Gastrocnemius medialis (tissue), 4 donors: Measurements from ENCODE around the gene SF3A1. TPM values are rescaled to one million over a fixed set of nuclear protein-coding genes. Genes with fewer than 3 reads are reported as not detected.

Source experiments
- ATAC-seq, 2 donors: fragments of 150-250 bp; one replicate each; pipeline ENCODE4 v1.9.1; 2016
- DNase-seq, 2 donors: peaks; one replicate each; pipeline ENCODE4 v3.0.0-alpha.2; 2019
- H3K27ac ChIP-seq, 4 donors: fragments of 200-600 bp; sonication (generic); 1 replicate in 1 of 4; 2 replicates in 3 of 4; pipeline ENCODE4 v1.5.1; 2016 to 2018; ENCODE audit warnings: mild to moderate bottlenecking in 2 of 4, moderate library complexity in 1 of 4
- H3K27me3 ChIP-seq, 3 donors: fragments of 200-600 bp; sonication (generic) in 2 of 3; 1 replicate in 1 of 3; 2 replicates in 2 of 3; pipeline versions ENCODE4 v1.5.1 to v1.6.0; 2016 to 2019; ENCODE audit warnings: mild to moderate bottlenecking in 1 of 3, moderate library complexity in 1 of 3
- H3K36me3 ChIP-seq, 2 donors: fragments of 200-600 bp; sonication (generic) in 1 of 2; one replicate each; pipeline ENCODE4 v1.5.1; 2017 to 2018
- H3K4me1 ChIP-seq, 2 donors: fragments of 200-600 bp; sonication (generic) in 1 of 2; one replicate each; pipeline ENCODE4 v1.5.1; 2016 to 2017; ENCODE audit warnings: mild to moderate bottlenecking in 2 of 2
- H3K4me3 ChIP-seq, 4 donors: fragments of 200-600 bp; sonication (generic) in 3 of 4; 1 replicate in 1 of 4; 2 replicates in 3 of 4; pipeline ENCODE4 v1.5.1; 2016 to 2019; ENCODE audit warnings: mild to moderate bottlenecking in 2 of 4
- H3K9me3 ChIP-seq, 3 donors: fragments of 200-600 bp; sonication (generic) in 2 of 3; 1 replicate in 1 of 3; 2 replicates in 2 of 3; pipeline ENCODE4 v1.5.1; 2016 to 2019
- CTCF ChIP-seq, 5 experiments: fragments of 450-650 bp in 3 of 5; fragments of 200-600 bp in 2 of 5; sonication (generic) in 2 of 5; IDR thresholded peaks in 4 of 5; conservative IDR thresholded peaks in 1 of 5; 1 replicate in 4 of 5; 2 replicates in 1 of 5; pipeline ENCODE4 v1.5.1; 2016 to 2019; ENCODE audit warnings: antibody characterized with exemption in 5 of 5, mild to moderate bottlenecking in 3 of 5, moderate library complexity in 3 of 5
- POLR2A ChIP-seq, 2 donors: fragments of 450-650 bp; IDR thresholded peaks; one replicate each; pipeline ENCODE4 v1.6.1; 2017; ENCODE audit warnings: antibody characterized with exemption in 2 of 2, mild to moderate bottlenecking in 2 of 2, moderate library complexity in 2 of 2
- in situ Hi-C, 4 donors: fragments of 200-750 bp; cut with MboI; loops; one replicate each; pipeline versions ENCODE4 v1.15.0 to v1.8.0; 2017; ENCODE audit warnings: low sequenced_read_pairs in 4 of 4
- intact Hi-C: fragments of 100-400 bp; cut with DNase I; formaldehyde crosslinking; loops from one replicate; pipeline ENCODE4 v1.15.1; 2023; ENCODE audit warnings: low total_unique reads
- total RNA-seq, 4 donors: library from RNA; depleted of rRNA; stranded (reverse); fragments of >200 nt; gene quantifications; one replicate each; pipeline versions ENCODE4 v1.1.0 to v1.2.3, GENCODE V29; 2016

Gene SF3A1
- total RNA-seq, 4 donors from 2014 or later = 36.0 to 145 (median 94.5) TPM

GRCh38 chr22:30386608-30386959 is 29.9 kb upstream of the SF3A1 start:
- H3K4me1 ChIP-seq = peaks cover 7% of the 10 kb centered on the region in 2 donors
- H3K27me3 ChIP-seq = no peaks in the 10 kb centered on the region
- no peak for ATAC-seq
- H3K36me3 ChIP-seq = peaks cover 0 to 23% of the 10 kb centered on the region in 2 donors
- peak in 1 of 2 donors; percentile 19 for DNase-seq
- intact Hi-C loops = loop anchor here (5.0 kb wide), 2 partner anchors 59 to 279 kb away; partner anchors contain the start of gene TBC1D10A
- in situ Hi-C loops = loop anchor here (5.0 to 25.0 kb wide), 4 partner anchors 102 to 274 kb away; partner anchors contain the start of genes CASTOR1 (in 1 of the 4) and OSM (in 1 of the 4)
- H3K27ac ChIP-seq = peak overlapping the region; percentile 58 to 71 (median 64)
- peak overlapping the region; percentile 62 to 73 (median 66) for H3K4me3 ChIP-seq
- TF ChIP-seq POLR2A (IDR thresholded peaks at IDR 0.05) (no peak), CTCF (IDR thresholded peaks at IDR 0.05 in 4 of 5, conservative IDR thresholded peaks at IDR 0.05 in 1 of 5) (no peak)
- no peaks in the 10 kb centered on the region for H3K9me3 ChIP-seq

- no peak for TF ChIP-seq POLR2A (IDR thresholded peaks at IDR 0.05)
- no peak for TF ChIP-seq CTCF (IDR thresholded peaks at IDR 0.05 in 4 of 5, conservative IDR thresholded peaks at IDR 0.05 in 1 of 5)
- ATAC-seq (no peak), DNase-seq (no peak)
- Histone ChIP-seq H3K4me1 (peaks cover 7% of the 10 kb centered on the region in 2 donors), H3K4me3 (peak overlapping the region in 1 of 4 donors; percentile 73), H3K9me3 (no peaks in the 10 kb centered on the region), H3K27me3 (no peaks in the 10 kb centered on the region), H3K36me3 (peaks cover 0 to 29% of the 10 kb centered on the region in 2 donors), H3K27ac (no peak overlapping the region)
- in situ Hi-C loops = loop anchor here (5.0 to 25.0 kb wide), 4 partner anchors 101 to 274 kb away; partner anchors contain the start of genes CASTOR1 (in 1 of the 4) and OSM (in 1 of the 4)
- intact Hi-C loops = loop anchor here (5.0 kb wide), 2 partner anchors 59 to 279 kb away; partner anchors contain the start of gene TBC1D10A
These were observed 29.2 kb upstream of the SF3A1 start for GRCh38 chr22:30385942-30386341.

DNA sequence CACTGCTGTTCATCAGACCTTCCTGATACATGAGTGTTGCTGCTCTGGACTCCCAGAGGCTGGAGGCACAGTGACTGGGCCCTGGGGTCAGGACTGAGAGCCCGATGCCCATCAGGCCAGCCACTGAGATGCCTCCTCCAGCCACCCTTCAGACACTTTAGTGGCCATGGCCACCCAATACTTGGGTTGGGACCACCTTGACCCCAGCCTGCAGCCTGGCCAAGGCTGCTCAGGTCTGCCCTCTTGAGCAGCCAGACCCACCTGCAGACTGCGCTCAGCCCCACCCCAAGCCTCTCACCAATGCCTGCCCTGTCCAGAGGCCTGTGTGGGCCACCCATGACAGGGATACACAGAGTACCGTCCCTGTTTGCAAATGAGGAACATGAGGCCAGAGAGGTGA is 26.4 kb upstream of the SF3A1 start:
- ATAC-seq (no peak), DNase-seq (no peak)
- no peak overlapping the region for H3K4me3 ChIP-seq
- peaks cover 7% of the 10 kb centered on the region in 2 donors for H3K4me1 ChIP-seq
- TF ChIP-seq CTCF (IDR thresholded peaks at IDR 0.05 in 4 of 5, conservative IDR thresholded peaks at IDR 0.05 in 1 of 5) (no peak), POLR2A (IDR thresholded peaks at IDR 0.05) (no peak)
- H3K9me3 ChIP-seq = no peaks in the 10 kb centered on the region
- in situ Hi-C loops (loop anchor here (10.0 to 25.0 kb wide), 3 partner anchors 98 to 271 kb away; partner anchors contain the start of genes CASTOR1 (in 1 of the 4) and OSM (in 1 of the 4)), intact Hi-C loops (no loop called here)
- H3K27ac ChIP-seq = no peak overlapping the region
- H3K36me3 ChIP-seq = peaks cover 0 to 47% of the 10 kb centered on the region in 2 donors
- H3K27me3 ChIP-seq = no peaks in the 10 kb centered on the region

DNA sequence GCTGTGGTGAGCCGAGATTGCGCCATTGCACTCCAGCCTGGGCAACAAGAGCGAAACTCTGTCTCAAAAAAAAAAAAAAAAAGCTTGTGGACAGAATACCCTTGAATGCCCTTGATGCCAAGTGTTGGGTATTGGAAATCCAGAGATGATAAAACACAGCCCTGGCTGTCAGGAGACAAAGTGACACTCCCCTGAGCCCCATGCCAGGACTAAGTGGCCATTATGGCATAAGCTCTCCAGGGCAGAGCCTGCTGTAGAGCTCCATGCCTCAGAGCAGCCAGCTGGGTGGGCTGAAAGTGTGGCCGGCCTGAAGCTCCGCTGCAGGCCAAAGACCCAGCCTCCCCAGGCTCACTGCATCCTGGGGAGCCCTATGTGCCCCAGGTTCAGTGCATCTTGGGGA is 25.6 kb upstream of the SF3A1 start:
- TF ChIP-seq POLR2A (IDR thresholded peaks at IDR 0.05) = no peak
- no peak for TF ChIP-seq CTCF (IDR thresholded peaks at IDR 0.05 in 4 of 5, conservative IDR thresholded peaks at IDR 0.05 in 1 of 5)
- Histone ChIP-seq H3K4me3 (no peak overlapping the region), H3K9me3 (no peaks in the 10 kb centered on the region), H3K4me1 (peaks cover 7% of the 10 kb centered on the region in 2 donors), H3K36me3 (peaks cover 0 to 53% of the 10 kb centered on the region in 2 donors), H3K27me3 (no peaks in the 10 kb centered on the region), H3K27ac (no peak overlapping the region)
- ATAC-seq (no peak), DNase-seq (no peak)
- intact Hi-C loops = no loop called here
- in situ Hi-C loops = loop anchor here (10.0 to 25.0 kb wide), 3 partner anchors 98 to 270 kb away; partner anchors contain the start of genes CASTOR1 (in 1 of the 4) and OSM (in 1 of the 4)
